ENCODE results near the gene URAD.
"Not testable (repeated sequence)": the region's sequence is repeated elsewhere in the genome, so short reads cannot be mapped to it uniquely, and the experiment has no call there.

The URAD gene, protein sequence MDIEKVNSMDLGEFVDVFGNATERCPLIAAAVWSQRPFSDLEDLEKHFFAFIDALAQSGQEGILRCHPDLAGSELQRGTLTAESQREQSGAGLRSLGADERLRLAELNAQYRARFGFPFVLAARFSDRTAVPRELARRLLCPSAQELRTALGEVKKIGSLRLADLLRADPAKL

GRCh38 chr13:27988520-27988919 lies at the start of gene URAD:
URAD (minus strand) TSS chr13:27988693; CDS start chr13:27988637, 56 bp downstream.
- Mint-ChIP-seq H3K4me3 (no peak within 1 kb of the TSS), H3K4me1 (no peaks in the 10 kb centered on the region), H3K9me3 (no peaks in the 10 kb centered on the region), H3K27me3 (peaks cover 6 to 13% of the 10 kb centered on the region in 2 donors), H3K36me3 (no peaks in the 10 kb centered on the region), H3K27ac (no peak within 1 kb of the TSS)
- ATAC-seq (replicated peaks) (no peak), DNase-seq (no peak)

- no peak overlapping the region for H3K4me3 Mint-ChIP-seq
- no peaks in the 10 kb centered on the region for H3K36me3 Mint-ChIP-seq
- H3K27me3 Mint-ChIP-seq = no peaks in the 10 kb centered on the region
- DNase-seq (peak; percentile 25), ATAC-seq (replicated peaks) (peak; percentile 55 to 75)
- peaks cover 43 to 68% of the 10 kb centered on the region in 2 donors for H3K4me1 Mint-ChIP-seq
- H3K27ac Mint-ChIP-seq = no peak overlapping the region
- no peaks in the 10 kb centered on the region for H3K9me3 Mint-ChIP-seq
Measured at GRCh38 chr13:28037399-28037798, 48.9 kb upstream of the URAD start.

GRCh38 chr13:28035146-28035782 lies 46.8 kb upstream of the URAD start:
- Mint-ChIP-seq H3K4me1 (peaks cover 50 to 71% of the 10 kb centered on the region in 2 donors), H3K4me3 (peak overlapping the region in 1 of 2 donors; percentile 43), H3K27ac (peak overlapping the region; percentile 25), H3K9me3 (peaks cover 4 to 7% of the 10 kb centered on the region in 2 donors), H3K27me3 (no peaks in the 10 kb centered on the region), H3K36me3 (peaks cover 0 to 4% of the 10 kb centered on the region in 2 donors)
- peak in 1 of 2 donors; percentile 16 for ATAC-seq (replicated peaks)
- DNase-seq = no peak

GRCh38 chr13:28033894-28034655 lies 45.6 kb upstream of the URAD start:
- Mint-ChIP-seq H3K9me3 (peaks cover 4 to 7% of the 10 kb centered on the region in 2 donors), H3K27ac (no peak overlapping the region), H3K4me1 (peaks cover 47 to 66% of the 10 kb centered on the region in 2 donors), H3K4me3 (peak overlapping the region in 1 of 2 donors; percentile 41), H3K27me3 (no peaks in the 10 kb centered on the region), H3K36me3 (peaks cover 0 to 4% of the 10 kb centered on the region in 2 donors)
- no peak for DNase-seq
- no peak for ATAC-seq (replicated peaks)

GRCh38 chr13:28032438-28032837 lies 43.9 kb upstream of the URAD start:
- Mint-ChIP-seq H3K4me3 (peak overlapping the region in 1 of 2 donors; percentile 37), H3K27ac (peak overlapping the region; percentile 65), H3K4me1 (peaks cover 45 to 60% of the 10 kb centered on the region in 2 donors)
- DNase-seq; H3K36me3 Mint-ChIP-seq; H3K9me3 Mint-ChIP-seq; ATAC-seq (replicated peaks); H3K27me3 Mint-ChIP-seq: not testable (repeated sequence)

GRCh38 chr13:28031896-28032288 lies 43.4 kb upstream of the URAD start:
- Mint-ChIP-seq H3K27me3 (no peaks in the 10 kb centered on the region), H3K27ac (peak overlapping the region; percentile 85), H3K36me3 (peaks cover 0 to 4% of the 10 kb centered on the region in 2 donors), H3K4me1 (peaks cover 41 to 57% of the 10 kb centered on the region in 2 donors), H3K4me3 (peak overlapping the region; percentile 37 to 49), H3K9me3 (peaks cover 4 to 7% of the 10 kb centered on the region in 2 donors)
- peak; percentile 17 for DNase-seq
- ATAC-seq (replicated peaks) = peak; percentile 77 to 80

GRCh38 chr13:28031220-28031895 lies 42.9 kb upstream of the URAD start:
- H3K36me3 Mint-ChIP-seq = peaks cover 0 to 4% of the 10 kb centered on the region in 2 donors
- H3K4me1 Mint-ChIP-seq = peaks cover 41 to 57% of the 10 kb centered on the region in 2 donors
- peak overlapping the region; percentile 37 to 49 for H3K4me3 Mint-ChIP-seq
- no peaks in the 10 kb centered on the region for H3K27me3 Mint-ChIP-seq
- peak; percentile 76 for DNase-seq
- peaks cover 4 to 7% of the 10 kb centered on the region in 2 donors for H3K9me3 Mint-ChIP-seq
- ATAC-seq (replicated peaks) = peak; percentile 89 to 91
- peak overlapping the region; percentile 85 for H3K27ac Mint-ChIP-seq

DNA sequence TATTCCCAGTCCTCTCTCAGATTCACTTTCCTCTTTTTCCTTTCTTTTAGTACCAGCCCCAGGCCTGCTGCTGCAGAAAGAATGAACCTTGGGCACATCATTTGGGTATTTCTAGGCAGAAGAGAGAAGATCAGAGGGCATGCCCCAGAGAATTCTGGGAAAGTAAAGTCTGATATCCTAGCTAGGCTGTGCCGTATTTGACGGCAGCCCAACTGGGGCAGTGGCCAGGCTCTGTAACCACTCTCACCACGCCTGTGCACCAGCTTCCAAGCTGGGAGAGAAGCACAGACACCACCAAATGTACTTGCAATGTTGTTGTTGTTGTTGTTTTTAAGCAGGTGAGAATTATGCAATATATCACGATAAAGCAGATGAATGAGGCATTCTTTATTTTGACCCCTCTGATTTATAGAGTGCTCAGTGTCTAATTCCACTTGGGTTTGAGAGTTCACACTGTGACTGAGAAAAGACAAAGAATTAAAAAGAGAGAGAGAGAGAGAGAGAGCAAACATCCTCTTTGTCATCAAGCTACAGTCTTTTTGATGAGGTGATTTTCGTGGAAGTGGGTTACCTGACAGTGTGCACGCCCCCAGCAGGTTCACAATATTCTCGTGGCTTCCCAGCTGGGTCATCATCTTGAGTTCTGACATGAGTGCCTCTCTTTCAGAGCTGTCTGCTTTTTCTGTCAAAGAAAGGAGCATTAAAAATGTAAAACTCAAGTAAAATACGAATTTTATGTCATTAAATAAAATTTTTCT lies 39.3 kb upstream of the URAD start:
- peaks cover 0 to 4% of the 10 kb centered on the region in 2 donors for H3K36me3 Mint-ChIP-seq
- no peak overlapping the region for H3K27ac Mint-ChIP-seq
- no peaks in the 10 kb centered on the region for H3K27me3 Mint-ChIP-seq
- peaks cover 4 to 7% of the 10 kb centered on the region in 2 donors for H3K9me3 Mint-ChIP-seq
- ATAC-seq (replicated peaks) = no peak
- no peak for DNase-seq
- H3K4me1 Mint-ChIP-seq = peaks cover 17 to 22% of the 10 kb centered on the region in 2 donors
- H3K4me3 Mint-ChIP-seq = no peak overlapping the region

DNA sequence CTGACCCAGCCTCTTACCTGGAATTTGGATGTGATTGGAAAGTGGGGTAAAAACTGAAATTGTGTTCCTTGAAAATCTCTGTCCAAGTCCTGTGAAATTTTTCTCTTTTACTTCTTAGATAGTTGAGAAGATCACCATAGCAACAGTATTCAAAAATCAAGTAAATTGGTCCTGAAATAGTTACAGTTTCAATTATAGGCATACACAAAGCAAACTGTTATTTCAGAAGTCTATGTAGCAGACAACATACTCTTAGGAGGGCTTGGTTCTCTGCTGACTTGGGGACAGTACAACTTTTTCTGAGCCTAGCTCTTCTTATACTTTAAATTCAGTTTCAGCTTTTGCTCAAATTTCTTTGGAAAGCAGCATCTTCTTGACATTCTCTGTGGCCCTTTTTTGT lies 38.6 kb upstream of the URAD start:
- peaks cover 15% of the 10 kb centered on the region in 2 donors for H3K4me1 Mint-ChIP-seq
- no peaks in the 10 kb centered on the region for H3K27me3 Mint-ChIP-seq
- peaks cover 4 to 7% of the 10 kb centered on the region in 2 donors for H3K9me3 Mint-ChIP-seq

GRCh38 chr13:28026508-28026907 lies 38.0 kb upstream of the URAD start:
- peaks cover 4% of the 10 kb centered on the region in 2 donors for H3K9me3 Mint-ChIP-seq
- H3K36me3 Mint-ChIP-seq = peaks cover 0 to 4% of the 10 kb centered on the region in 2 donors
- peaks cover 10% of the 10 kb centered on the region in 2 donors for H3K4me1 Mint-ChIP-seq
- H3K27ac Mint-ChIP-seq = no peak overlapping the region
- ATAC-seq (replicated peaks) = no peak
- H3K27me3 Mint-ChIP-seq = no peaks in the 10 kb centered on the region
- DNase-seq = no peak
- no peak overlapping the region for H3K4me3 Mint-ChIP-seq

More for the DNA sequence above, 38.6 kb upstream of the URAD start:
- Mint-ChIP-seq H3K4me3 (no peak overlapping the region), H3K27ac (no peak overlapping the region), H3K36me3 (peaks cover 0 to 4% of the 10 kb centered on the region in 2 donors)
- DNase-seq (no peak), ATAC-seq (replicated peaks) (no peak)

DNA sequence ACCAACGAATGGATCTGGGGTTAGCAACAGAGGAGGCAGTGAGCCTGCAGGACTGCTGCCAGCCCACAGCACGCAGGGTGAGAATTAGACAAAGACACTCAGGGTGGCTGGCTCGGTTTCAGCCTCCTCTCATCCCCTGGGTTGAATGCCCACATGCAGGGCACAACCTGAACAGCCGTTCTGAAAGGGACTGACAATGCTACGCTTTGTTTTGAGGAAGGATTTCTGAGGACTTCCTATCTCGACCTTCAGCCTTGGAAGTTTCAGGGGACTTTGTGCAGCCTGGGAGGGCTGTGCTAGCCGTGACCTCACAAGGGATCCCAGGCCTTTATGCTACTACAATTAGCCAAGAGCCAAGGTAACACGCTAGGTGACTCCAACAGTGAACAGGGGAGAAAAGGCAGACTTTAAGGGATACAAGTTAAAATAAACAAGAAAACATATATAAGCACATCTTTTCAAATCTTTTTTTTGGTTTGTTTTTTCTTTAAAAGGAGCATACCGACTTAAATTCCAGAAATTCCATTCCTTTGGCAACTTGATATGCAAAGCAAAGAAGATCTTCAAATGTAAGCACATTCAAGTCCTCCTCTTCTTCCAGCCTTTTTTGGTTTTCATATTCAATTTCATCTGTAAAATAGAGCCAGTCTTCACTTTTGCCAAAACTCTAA lies 34.5 kb upstream of the URAD start:
- H3K4me3 Mint-ChIP-seq = no peak overlapping the region
- ATAC-seq (replicated peaks) = no peak

GRCh38 chr13:28014301-28014700 lies 25.8 kb upstream of the URAD start:
- ATAC-seq (replicated peaks) = no peak

More for the DNA sequence above, 34.5 kb upstream of the URAD start:
- no peaks in the 10 kb centered on the region for H3K27me3 Mint-ChIP-seq
- peaks cover 0 to 4% of the 10 kb centered on the region in 2 donors for H3K9me3 Mint-ChIP-seq
- no peak for DNase-seq
- H3K36me3 Mint-ChIP-seq = no peaks in the 10 kb centered on the region
- H3K27ac Mint-ChIP-seq = no peak overlapping the region
- H3K4me1 Mint-ChIP-seq = peaks cover 0 to 5% of the 10 kb centered on the region in 2 donors

GRCh38 chr13:28013482-28013881 lies 25.0 kb upstream of the URAD start:
- peaks cover 19 to 36% of the 10 kb centered on the region in 2 donors for H3K4me1 Mint-ChIP-seq

More at GRCh38 chr13:28014301-28014700, 25.8 kb upstream of the URAD start:
- H3K27ac Mint-ChIP-seq = no peak overlapping the region
- no peaks in the 10 kb centered on the region for H3K36me3 Mint-ChIP-seq
- H3K27me3 Mint-ChIP-seq = no peaks in the 10 kb centered on the region
- peaks cover 17 to 32% of the 10 kb centered on the region in 2 donors for H3K4me1 Mint-ChIP-seq
- no peak overlapping the region for H3K4me3 Mint-ChIP-seq
- peaks cover 0 to 4% of the 10 kb centered on the region in 2 donors for H3K9me3 Mint-ChIP-seq
- DNase-seq = no peak

More at GRCh38 chr13:28013482-28013881, 25.0 kb upstream of the URAD start:
- H3K27ac Mint-ChIP-seq = peak overlapping the region; percentile 88
- no peak overlapping the region for H3K4me3 Mint-ChIP-seq
- H3K36me3 Mint-ChIP-seq = no peaks in the 10 kb centered on the region
- peaks cover 0 to 4% of the 10 kb centered on the region in 2 donors for H3K9me3 Mint-ChIP-seq
- DNase-seq (no peak), ATAC-seq (replicated peaks) (no peak)
- H3K27me3 Mint-ChIP-seq = no peaks in the 10 kb centered on the region

Data from stimulated activated naive B cell treated with anti-CD40 and anti-IgM and Interleukin-4, amounts not matched to agents 10 μg/mL and 1 μg/mL and 100 μg/mL, for 72 hours (primary cell).